ENCODE results near the gene TEAD4.

DNA sequence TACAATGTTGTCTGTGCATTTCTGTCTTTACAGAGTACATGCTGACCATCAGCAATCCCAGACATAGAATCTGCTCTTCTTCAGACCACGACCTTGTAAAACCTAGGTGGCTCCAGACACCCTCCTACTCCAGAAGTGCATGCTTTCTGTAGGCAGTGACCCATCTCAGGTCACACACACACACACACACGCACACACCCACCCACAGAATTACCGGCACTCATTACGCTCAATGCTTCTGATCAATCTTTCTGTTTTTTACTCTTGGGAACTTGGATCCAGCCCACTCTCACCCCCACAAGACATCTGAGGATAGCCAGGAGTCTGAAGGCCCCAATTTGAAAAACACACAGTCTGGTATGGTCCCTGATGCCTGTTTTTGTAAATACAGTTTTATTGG is 110.5 kb downstream of the TEAD4 start:
- TF ChIP-seq, protein P1, sequence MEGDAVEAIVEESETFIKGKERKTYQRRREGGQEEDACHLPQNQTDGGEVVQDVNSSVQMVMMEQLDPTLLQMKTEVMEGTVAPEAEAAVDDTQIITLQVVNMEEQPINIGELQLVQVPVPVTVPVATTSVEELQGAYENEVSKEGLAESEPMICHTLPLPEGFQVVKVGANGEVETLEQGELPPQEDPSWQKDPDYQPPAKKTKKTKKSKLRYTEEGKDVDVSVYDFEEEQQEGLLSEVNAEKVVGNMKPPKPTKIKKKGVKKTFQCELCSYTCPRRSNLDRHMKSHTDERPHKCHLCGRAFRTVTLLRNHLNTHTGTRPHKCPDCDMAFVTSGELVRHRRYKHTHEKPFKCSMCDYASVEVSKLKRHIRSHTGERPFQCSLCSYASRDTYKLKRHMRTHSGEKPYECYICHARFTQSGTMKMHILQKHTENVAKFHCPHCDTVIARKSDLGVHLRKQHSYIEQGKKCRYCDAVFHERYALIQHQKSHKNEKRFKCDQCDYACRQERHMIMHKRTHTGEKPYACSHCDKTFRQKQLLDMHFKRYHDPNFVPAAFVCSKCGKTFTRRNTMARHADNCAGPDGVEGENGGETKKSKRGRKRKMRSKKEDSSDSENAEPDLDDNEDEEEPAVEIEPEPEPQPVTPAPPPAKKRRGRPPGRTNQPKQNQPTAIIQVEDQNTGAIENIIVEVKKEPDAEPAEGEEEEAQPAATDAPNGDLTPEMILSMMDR (IDR thresholded peaks at IDR 0.05; ENCODE audit: insufficient read depth, low read length, poor library complexity, severe bottlenecking), result no peak
- TF ChIP-seq EZH2phosphoT487 (conservative IDR thresholded peaks at IDR 0.05; ENCODE audit: low read length), result no peak
